Mucosa of descending colon (tissue), 3 donors: ENCODE measurements around the gene BTG3. TPM values are rescaled to one million over a fixed set of nuclear protein-coding genes. Genes with fewer than 3 reads are reported as not detected.

Source experiments
- ATAC-seq: fragments of 200-7000 bp; cut with Tn5 transposase; one replicate; pipeline ENCODE4 v1.9.1; 2020; ENCODE audit warnings: mild to moderate bottlenecking, moderate library complexity
- DNase-seq, 3 donors: peaks; one replicate each; pipeline ENCODE4 v3.0.0-alpha.2; 2020
- H3K36me3 ChIP-seq: fragments of 200-600 bp; one replicate; pipeline ENCODE4 v1.8.0; 2021; ENCODE audit warnings: low read depth, mild to moderate bottlenecking
- H3K4me1 ChIP-seq: fragments of 200-600 bp; one replicate; pipeline ENCODE4 v1.8.0; 2021; ENCODE audit warnings: low read depth, mild to moderate bottlenecking
- H3K4me3 ChIP-seq: fragments of 200-600 bp; one replicate; pipeline ENCODE4 v1.8.0; 2021; ENCODE audit warnings: mild to moderate bottlenecking
- H3K9me3 ChIP-seq: fragments of 200-600 bp; one replicate; pipeline ENCODE4 v1.8.0; 2021; ENCODE audit warnings: mild to moderate bottlenecking
- CTCF ChIP-seq: fragments of 200-600 bp; IDR thresholded peaks from one replicate; pipeline ENCODE4 v1.8.0; 2022; ENCODE audit warnings: antibody characterized with exemption, mild to moderate bottlenecking
- intact Hi-C, 2 donors: fragments of 100-400 bp; cut with DNase I in 1 of 2; cut with micrococcal nuclease in 1 of 2; formaldehyde crosslinking; loops; one replicate each; pipeline versions ENCODE4 v1.11.0 to v1.11.1; 2022; cut with DNase I, micrococcal nuclease
- long read RNA-seq, 2 donors: library from polyadenylated mRNA; unstranded; transcript quantifications; one replicate each; pipeline ENCODE4 v2.0.0, GENCODE V29; 2019 to 2021
- total RNA-seq, 3 donors: library from RNA; stranded (reverse); fragmentation: NEBNext Ultra II Directional in 2 of 3; extraction: Animal tissue kit (Norgen Biotek cat#: 25700) in 2 of 3; gene quantifications; one replicate each; pipeline versions ENCODE4 v1.2.1 to v1.2.4, GENCODE V29; 2021 to 2023
- donor health status: DM: no; HTN: no; CAD: no; lungs with moderate emphysema.
- donor health status: DM: no; HTN: no; CAD: no.
- donor health status: DM: no; HTN: yes; CAD: no.

Gene BTG3
- 10 to 100 TPM; 17.5 to 29.6 (median 19.0) TPM for total RNA-seq
- long read RNA-seq, donor 1, transcript BTG3-202 (5 exons, 1,456 nt) = major isoform, 44 of 58 reads
- long read RNA-seq, donor 1, transcript BTG3-201 (6 exons, 1,485 nt) = minor isoform, 7 of 58 reads
- long read RNA-seq, donor 1, partial matches to known transcripts = 0 of 58 reads
- long read RNA-seq, donor 1, other reads (novel, unspliced or antisense) = 6 of 58 reads
- long read RNA-seq, donor 2, transcript BTG3-202 (5 exons, 1,456 nt) = major isoform, 15 of 20 reads
- long read RNA-seq, donor 2, partial matches to known transcripts = 0 of 20 reads
- long read RNA-seq, donor 2, other reads (novel, unspliced or antisense) = 2 of 20 reads

- intact Hi-C loops = no loop called here
- H3K36me3 ChIP-seq = no peaks in the 10 kb centered on the region
- H3K9me3 ChIP-seq = no peaks in the 10 kb centered on the region
- H3K4me3 ChIP-seq = peak within 1 kb of the TSS; percentile 89
- peaks cover 27% of the 10 kb centered on the region for H3K4me1 ChIP-seq
- DNase-seq (peak; percentile 81 to 89 (median 88)), ATAC-seq (peak; percentile 89)
- TF ChIP-seq CTCF = no peak
These were observed at the start of gene BTG3 for GRCh38 chr21:17612565-17613241. TSS of gene BTG3 (minus strand) at chr21:17612901. CDS start at chr21:17609144, 3,757 bp downstream.

- TF ChIP-seq CTCF = no peak
- Histone ChIP-seq H3K36me3 (no peaks in the 10 kb centered on the region), H3K4me3 (no peak overlapping the region), H3K4me1 (no peaks in the 10 kb centered on the region), H3K9me3 (no peaks in the 10 kb centered on the region)
- intact Hi-C loops = no loop called here
- DNase-seq (no peak), ATAC-seq (no peak)
These were observed 48.2 kb upstream of the BTG3 start for GRCh38 chr21:17660862-17661261.

- DNase-seq (no peak), ATAC-seq (no peak)
- no peaks in the 10 kb centered on the region for H3K9me3 ChIP-seq
- H3K4me1 ChIP-seq = no peaks in the 10 kb centered on the region
- no peak overlapping the region for H3K4me3 ChIP-seq
- intact Hi-C loops = no loop called here
- TF ChIP-seq CTCF = no peak
- H3K36me3 ChIP-seq = no peaks in the 10 kb centered on the region
These were observed 47.8 kb upstream of the BTG3 start for GRCh38 chr21:17660452-17660851.

GRCh38 chr21:17658931-17659330 lies 46.2 kb upstream of the BTG3 start:
- Histone ChIP-seq H3K4me1 (no peaks in the 10 kb centered on the region), H3K36me3 (no peaks in the 10 kb centered on the region), H3K9me3 (no peaks in the 10 kb centered on the region), H3K4me3 (no peak overlapping the region)
- no peak for DNase-seq
- intact Hi-C loops = no loop called here
- no peak for ATAC-seq
- no peak for TF ChIP-seq CTCF

GRCh38 chr21:17651526-17651925 lies 38.8 kb upstream of the BTG3 start:
- ATAC-seq = no peak
- no peak overlapping the region for H3K4me3 ChIP-seq
- TF ChIP-seq CTCF = no peak
- H3K4me1 ChIP-seq = no peaks in the 10 kb centered on the region
- H3K36me3 ChIP-seq = no peaks in the 10 kb centered on the region
- no peak for DNase-seq
- intact Hi-C loops = no loop called here
- H3K9me3 ChIP-seq = no peaks in the 10 kb centered on the region
